Glutamatergic neuron (in vitro differentiated cells): ENCODE data around the gene TBRG1. TPM values are rescaled to one million over a fixed set of nuclear protein-coding genes. Genes with fewer than 3 reads are reported as not detected.
A peak's percentile ranks its signal among the peaks of the same experiment; 100 is the strongest.

Experiments
- DNase-seq: peaks from one replicate; pipeline ENCODE4 v3.0.0; 2022
- H3K27ac Mint-ChIP-seq: one replicate; pipeline ENCODE4 v1.8.0; 2020; ENCODE audit warnings: mild to moderate bottlenecking, mixed read lengths, inconsistent platforms; ENCODE audit not compliant: unreplicated experiment
- H3K27me3 Mint-ChIP-seq: one replicate; pipeline ENCODE4 v1.8.0; 2020; ENCODE audit warnings: mild to moderate bottlenecking, moderate library complexity, mixed read lengths, inconsistent platforms; ENCODE audit not compliant: unreplicated experiment
- H3K36me3 Mint-ChIP-seq: one replicate; pipeline ENCODE4 v1.8.0; 2020; ENCODE audit warnings: mild to moderate bottlenecking, mixed read lengths, inconsistent platforms; ENCODE audit not compliant: unreplicated experiment
- H3K4me1 Mint-ChIP-seq: one replicate; pipeline ENCODE4 v1.8.0; 2020; ENCODE audit warnings: mild to moderate bottlenecking, low read depth, mixed read lengths, inconsistent platforms; ENCODE audit not compliant: unreplicated experiment
- H3K4me3 Mint-ChIP-seq: one replicate; pipeline ENCODE4 v1.8.0; 2020; ENCODE audit warnings: mild to moderate bottlenecking, mixed read lengths, inconsistent platforms; ENCODE audit not compliant: unreplicated experiment
- H3K9me3 Mint-ChIP-seq: one replicate; pipeline ENCODE4 v1.8.0; 2020; ENCODE audit warnings: mild to moderate bottlenecking, moderate library complexity, mixed read lengths, inconsistent platforms; ENCODE audit not compliant: unreplicated experiment
- CTCF ChIP-seq: fragments of 200-600 bp; sonication (generic); IDR thresholded peaks from one replicate; pipeline ENCODE4 v1.5.0; 2021; ENCODE audit not compliant: partially characterized antibody, unreplicated experiment
- total RNA-seq: library from RNA; stranded (reverse); fragmentation: NEBNext Ultra II Directional; extraction: Animal tissue kit (Norgen Biotek cat#: 25700); gene quantifications from one replicate; pipeline ENCODE4 v1.2.1, GENCODE V29; 2021; ENCODE audit not compliant: unreplicated experiment

The TBRG1 gene
- total RNA-seq, 1 donor from 2014 or later, result 35.3 TPM

- no peak overlapping the region for H3K4me3 Mint-ChIP-seq
- H3K36me3 Mint-ChIP-seq, result no peaks in the 10 kb centered on the region
- no peaks in the 10 kb centered on the region for H3K4me1 Mint-ChIP-seq
- TF ChIP-seq CTCF, result no peak
- H3K27ac Mint-ChIP-seq, result no peak overlapping the region
- H3K27me3 Mint-ChIP-seq, result peaks cover 1% of the 10 kb centered on the region
- DNase-seq, result no peak
- no peaks in the 10 kb centered on the region for H3K9me3 Mint-ChIP-seq
These were observed 41.2 kb downstream of the TBRG1 start for GRCh38 chr11:124663861-124664260.

GRCh38 chr11:124667601-124668000, 44.9 kb downstream of the TBRG1 start:
- no peak for TF ChIP-seq CTCF

GRCh38 chr11:124669193-124669592, 46.5 kb downstream of the TBRG1 start:
- TF ChIP-seq CTCF, result peak; percentile 69
- Mint-ChIP-seq H3K4me3 (no peak overlapping the region), H3K27ac (no peak overlapping the region), H3K4me1 (no peaks in the 10 kb centered on the region), H3K9me3 (peaks cover 5% of the 10 kb centered on the region), H3K27me3 (peaks cover 1% of the 10 kb centered on the region), H3K36me3 (no peaks in the 10 kb centered on the region)
- peak; percentile 22 for DNase-seq

More at GRCh38 chr11:124667601-124668000, 44.9 kb downstream of the TBRG1 start:
- H3K4me3 Mint-ChIP-seq, result no peak overlapping the region
- H3K27ac Mint-ChIP-seq, result no peak overlapping the region
- no peaks in the 10 kb centered on the region for H3K4me1 Mint-ChIP-seq
- DNase-seq, result no peak
- peaks cover 2% of the 10 kb centered on the region for H3K9me3 Mint-ChIP-seq
- peaks cover 1% of the 10 kb centered on the region for H3K27me3 Mint-ChIP-seq
- H3K36me3 Mint-ChIP-seq, result no peaks in the 10 kb centered on the region

- no peaks in the 10 kb centered on the region for H3K36me3 Mint-ChIP-seq
- TF ChIP-seq CTCF, result no peak
- no peaks in the 10 kb centered on the region for H3K4me1 Mint-ChIP-seq
- peaks cover 5% of the 10 kb centered on the region for H3K9me3 Mint-ChIP-seq
- no peak overlapping the region for H3K4me3 Mint-ChIP-seq
- DNase-seq, result no peak
- H3K27ac Mint-ChIP-seq, result no peak overlapping the region
- no peaks in the 10 kb centered on the region for H3K27me3 Mint-ChIP-seq
These were observed 48.1 kb downstream of the TBRG1 start for GRCh38 chr11:124670732-124671131.

- Mint-ChIP-seq H3K4me1 (no peaks in the 10 kb centered on the region), H3K36me3 (no peaks in the 10 kb centered on the region), H3K27me3 (no peaks in the 10 kb centered on the region), H3K4me3 (peak overlapping the region; percentile 81), H3K27ac (no peak overlapping the region), H3K9me3 (peaks cover 5% of the 10 kb centered on the region)
- no peak for TF ChIP-seq CTCF
- no peak for DNase-seq
These were observed 50.0 kb downstream of the TBRG1 start for GRCh38 chr11:124672536-124673215.
